ENCODE measurements around the gene FCER1G. TPM values are rescaled to one million over a fixed set of nuclear protein-coding genes. Genes with fewer than 3 reads are reported as not detected.

The FCER1G gene
- total RNA-seq = 0.58 TPM in 1 of 2 replicates, not detected in the other

DNA sequence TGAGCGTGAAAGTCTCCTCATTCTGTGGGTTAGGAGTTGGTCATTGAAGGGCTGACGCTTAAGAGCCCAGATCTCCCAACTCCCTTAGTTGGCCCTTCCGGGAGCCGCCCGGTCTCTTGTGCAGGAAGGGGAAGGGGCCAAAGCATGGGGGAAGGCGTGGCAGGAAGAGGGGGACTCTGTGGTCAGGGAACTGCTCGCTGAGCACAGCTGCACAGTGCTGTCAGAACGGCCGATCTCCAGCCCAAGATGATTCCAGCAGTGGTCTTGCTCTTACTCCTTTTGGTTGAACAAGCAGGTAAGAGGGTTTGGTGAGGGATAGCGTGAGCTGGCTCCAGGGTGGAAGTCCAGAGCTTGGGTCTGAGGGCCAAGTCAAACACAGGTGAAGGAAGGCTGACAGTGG is at the start of gene FCER1G:
FCER1G (plus strand) TSS at position 220 of the 400 bp plus-strand sequence; CDS start at position 247, 27 bp downstream.

DNA sequence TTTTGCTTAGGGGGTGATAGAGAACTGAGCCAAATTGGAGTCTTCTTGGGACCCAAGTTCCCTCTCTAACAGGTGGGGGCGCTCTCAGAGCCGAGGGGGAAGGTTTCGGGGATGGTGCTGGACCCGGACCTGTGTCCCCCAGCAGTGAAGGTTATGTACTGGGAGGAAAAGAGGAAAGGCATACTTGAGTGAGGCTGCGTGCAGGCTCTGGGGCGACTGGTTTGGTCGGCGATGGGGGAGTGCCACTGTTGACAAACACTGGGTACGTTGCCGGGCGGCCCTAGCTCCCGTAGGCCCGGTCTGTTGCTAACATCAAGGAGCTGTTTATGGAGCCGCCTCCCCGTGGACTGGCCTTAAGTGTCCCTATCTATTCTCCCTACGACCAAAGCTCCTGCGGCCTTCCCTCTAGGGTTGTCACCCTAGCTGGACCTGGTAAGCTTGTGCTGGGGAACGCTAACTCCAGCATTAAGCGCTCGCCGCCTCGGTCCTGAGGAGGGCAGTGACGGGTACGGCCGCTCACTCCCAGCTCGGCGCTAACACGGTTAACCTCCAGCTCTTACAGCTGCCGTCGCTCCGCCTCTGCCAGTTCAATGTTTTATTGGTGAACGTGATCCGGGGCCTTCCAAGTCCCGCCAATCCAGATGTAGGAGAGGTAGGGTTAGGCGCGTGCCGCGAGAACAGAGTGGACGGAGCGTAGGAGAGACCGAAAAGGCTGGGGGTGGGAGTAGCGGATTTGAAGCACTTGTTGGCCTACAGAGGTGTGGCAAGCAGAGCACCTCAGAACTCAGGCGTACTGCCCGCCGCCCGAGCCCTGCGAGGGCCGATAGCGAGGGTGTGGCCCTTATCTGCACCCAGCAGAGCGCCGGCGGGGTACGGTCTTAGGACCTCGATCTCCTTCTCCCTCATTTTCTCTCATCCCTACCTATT is 49.1 kb upstream of the FCER1G start, which contains the start of gene PPOX:
PPOX (plus strand) TSS at position 685 of the 927 bp plus-strand sequence. CDS start 422 bp downstream, outside the sequence.

DNA sequence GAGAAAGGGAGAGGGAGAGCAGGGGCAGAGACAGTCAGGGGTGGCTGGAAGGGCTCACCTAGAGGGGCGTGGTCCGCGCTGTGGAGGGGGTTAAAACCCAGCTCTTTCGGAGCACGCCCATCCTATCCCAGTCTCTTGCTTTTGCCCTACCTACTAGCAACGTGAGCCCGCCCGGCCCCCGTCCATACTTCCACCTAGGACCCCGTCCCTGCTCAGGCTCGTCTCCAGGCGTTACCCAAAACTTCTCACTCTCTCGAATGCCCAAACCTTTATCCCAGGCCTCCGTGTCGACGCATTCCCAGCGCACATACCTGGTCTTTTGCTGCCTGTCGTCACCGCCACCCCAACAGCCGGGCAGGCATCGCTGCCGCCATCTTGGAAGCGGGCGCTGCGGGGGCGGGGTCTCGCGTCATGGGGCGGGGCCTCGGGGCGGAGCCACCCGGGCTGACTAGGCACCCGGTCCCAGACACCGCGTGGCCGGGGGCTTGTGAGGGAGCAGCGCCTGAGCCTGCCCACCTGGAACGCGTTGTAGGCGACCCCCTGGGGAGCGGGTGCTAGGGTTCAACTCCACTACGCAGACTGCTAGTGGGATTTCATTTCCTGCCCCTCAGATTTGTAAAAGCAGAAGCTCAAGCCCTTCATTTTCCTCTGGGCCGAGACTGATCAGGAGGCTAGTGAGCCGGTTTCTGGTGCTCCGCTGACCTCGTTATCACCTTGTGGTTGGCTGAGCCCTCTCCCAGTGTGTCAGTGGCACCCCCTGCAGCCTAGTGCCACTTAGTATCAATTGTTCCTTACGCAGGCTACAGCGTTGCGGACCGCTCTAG is 37.8 kb upstream of the FCER1G start, which contains the start of gene B4GALT3:
B4GALT3 (minus strand) TSS at position 396 of the 824 bp plus-strand sequence. CDS start 1,447 bp downstream, outside the sequence.

DNA sequence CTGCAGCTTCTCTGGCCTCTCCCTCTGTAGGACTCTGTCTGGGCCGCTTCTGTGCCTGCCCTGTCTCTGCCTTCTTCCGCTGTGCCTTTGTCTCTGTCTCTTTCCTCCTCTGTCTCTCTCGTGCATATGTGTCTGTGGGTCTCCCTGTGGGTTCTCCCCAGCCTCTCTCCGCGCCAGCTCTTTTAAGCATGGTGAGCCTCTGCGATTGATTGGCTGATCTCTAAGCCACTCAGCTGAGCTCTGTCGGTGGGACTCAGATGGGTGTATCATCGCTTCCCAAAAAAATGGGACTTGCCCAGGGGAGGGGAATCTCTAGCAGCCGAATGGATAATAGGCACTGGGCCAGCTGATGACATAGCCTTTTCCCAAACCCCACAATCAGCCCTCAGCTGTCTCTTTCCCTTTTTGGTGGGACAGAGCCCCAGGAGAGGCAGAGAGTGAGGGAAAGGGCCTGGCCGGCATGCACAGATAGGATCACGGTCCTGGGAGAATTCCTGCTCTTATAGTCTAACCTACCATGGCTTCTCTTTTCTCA is 16.1 kb upstream of the FCER1G start, which contains the start of gene ADAMTS4:
ADAMTS4 (minus strand) TSS at position 158 of the 535 bp plus-strand sequence. CDS start 427 bp downstream, outside the sequence.

DNA sequence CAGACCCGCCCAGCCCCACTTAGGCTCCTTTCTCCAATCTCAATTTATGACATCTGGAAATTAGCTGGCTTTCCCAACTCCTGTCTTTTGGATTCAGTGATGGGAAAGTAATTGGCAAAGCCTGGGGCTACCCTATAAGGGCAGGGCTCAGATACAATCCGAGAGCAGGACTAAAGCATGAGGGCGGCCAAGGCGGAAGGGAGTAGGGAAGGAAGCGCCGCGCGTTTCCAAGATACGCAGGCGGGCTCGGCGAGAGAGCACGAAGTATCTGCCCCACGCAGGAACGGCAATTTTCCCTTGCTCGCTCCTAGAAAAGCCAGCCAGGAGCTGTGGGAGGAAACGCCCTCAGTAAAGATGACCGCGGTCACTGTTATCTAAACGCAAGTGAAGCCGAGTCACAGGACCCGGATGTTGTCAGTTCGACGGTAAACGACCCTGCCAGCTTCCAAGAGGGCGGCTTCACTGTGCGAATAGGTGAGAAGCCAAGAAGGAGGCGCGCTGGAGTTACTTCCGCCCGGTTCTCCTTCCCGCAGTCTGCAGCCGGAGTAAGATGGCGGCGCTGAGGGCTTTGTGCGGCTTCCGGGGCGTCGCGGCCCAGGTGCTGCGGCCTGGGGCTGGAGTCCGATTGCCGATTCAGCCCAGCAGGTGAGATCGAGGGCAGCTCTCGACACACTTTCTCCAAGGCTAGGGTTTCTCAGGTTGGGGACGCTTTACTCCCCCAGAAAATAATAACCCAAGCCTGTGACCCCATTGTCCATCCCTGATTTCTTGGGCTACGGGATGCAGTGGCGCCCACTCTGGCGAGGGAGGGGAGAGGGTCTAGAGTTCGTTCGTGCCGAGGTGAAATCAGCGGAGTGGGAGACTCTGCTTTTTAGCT is 13.0 kb upstream of the FCER1G start, which contains the start of gene NDUFS2:
NDUFS2 (plus strand) TSS at position 532 of the 877 bp plus-strand sequence; CDS start at position 551, 19 bp downstream.

DNA sequence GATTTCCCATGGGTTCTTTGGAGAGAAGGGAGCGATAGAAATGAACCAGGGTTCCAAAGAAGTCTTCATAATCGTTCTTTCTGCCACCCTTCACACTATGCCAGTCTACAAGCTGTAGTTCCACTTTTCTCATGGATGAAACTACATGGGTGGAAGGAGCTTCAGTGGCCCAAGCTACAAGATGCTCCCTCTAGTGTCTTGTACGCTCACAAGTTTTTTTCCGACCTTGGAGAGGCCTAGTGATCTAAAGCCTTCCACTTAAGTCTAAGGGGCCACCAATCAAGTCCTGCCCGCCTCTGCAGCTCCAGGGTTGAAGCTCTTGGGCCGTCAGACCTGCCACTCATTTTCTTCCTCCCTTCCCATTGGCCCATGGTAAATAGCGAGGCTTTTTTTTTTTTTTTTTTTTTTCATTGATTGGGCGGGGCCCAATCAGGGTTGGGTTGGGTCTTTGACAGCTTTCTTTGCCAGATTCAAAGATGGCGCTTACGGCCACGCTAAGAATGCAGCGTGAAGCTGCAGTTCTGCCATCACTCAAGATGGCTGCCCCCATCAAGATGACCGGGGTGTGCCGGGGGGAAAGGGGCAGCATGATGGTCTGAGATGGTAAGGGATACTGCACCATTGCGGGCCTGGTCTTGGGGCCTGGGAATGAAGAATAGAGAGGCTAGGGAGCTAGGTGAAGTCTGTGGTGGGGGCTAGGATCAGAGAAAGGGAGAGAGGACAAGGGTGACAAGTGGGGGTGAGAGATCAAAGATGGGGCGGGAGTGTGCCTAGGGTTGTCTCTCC is 10.6 kb downstream of the FCER1G start, which contains the start of gene TOMM40L:
TOMM40L (plus strand) TSS at position 527 of the 786 bp plus-strand sequence. CDS start 430 bp downstream, outside the sequence.

DNA sequence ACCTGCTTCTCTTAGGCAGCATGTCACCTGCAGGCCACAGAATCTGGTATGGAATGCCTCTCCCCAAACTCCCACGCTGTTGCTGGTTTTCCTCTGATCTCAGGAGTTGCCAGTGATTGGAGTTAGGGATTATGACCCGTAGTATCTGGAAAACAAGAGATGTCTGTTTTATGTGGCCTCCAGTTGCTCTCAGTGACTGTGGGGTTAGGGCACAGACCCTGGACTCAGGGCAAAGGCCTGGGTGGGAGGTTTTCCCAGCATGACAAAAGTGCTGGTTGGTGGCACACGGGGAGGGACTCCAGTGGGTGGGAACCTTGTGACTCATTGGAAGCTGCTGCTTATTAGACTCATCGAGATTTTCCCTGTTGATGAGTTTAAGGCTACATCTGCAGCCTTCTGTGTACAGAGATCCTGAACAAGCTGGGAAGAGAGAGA is 23.0 kb downstream of the FCER1G start, which contains the start of gene NR1I3:
NR1I3 (minus strand) TSS at position 165 of the 435 bp plus-strand sequence. CDS start 1,638 bp downstream, outside the sequence.

DNA sequence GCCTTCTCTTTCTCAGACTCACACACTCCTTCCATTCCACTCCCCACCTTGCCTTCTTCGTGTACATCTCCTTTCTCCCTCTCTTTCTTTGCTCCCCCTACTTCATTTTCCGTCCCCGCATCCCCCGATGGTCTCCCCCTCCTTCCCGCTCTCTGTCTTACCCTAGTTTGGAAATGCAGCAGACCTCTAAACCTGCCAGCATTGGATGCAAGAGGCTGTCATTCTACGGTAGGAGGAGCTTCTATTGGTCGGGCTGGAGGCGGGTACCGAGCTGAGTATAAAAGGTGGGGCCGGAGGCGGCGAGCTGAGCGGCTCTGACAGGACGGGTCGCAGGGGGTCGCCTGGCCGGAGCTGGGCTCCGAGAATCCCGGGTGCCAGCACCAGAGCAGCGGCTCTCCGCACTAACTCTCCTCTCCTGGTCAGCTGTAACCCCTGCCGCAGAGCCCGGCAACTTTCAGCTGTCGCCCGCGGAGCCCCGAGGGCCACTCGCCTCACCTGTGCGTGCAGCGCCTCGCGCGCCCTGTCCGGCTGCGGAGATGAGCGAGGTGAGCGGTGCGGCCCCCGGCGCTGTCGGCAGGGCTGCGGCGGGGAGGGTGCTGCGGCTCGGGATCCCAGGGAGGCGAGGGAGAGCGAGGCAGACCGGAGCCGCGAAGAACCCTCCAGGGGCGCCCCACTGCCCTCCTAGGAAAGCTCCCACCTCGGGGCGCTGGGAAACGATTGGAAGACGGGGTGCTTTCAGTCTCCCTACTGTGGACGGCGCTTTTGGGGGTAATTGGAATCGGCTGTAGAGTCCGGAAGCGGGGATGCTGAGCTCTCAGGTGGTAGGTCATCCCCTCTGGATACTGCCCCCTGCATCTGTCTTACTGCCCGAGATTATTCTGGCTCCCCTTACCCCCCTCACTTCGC is 43.6 kb downstream of the FCER1G start, which contains the start of gene PCP4L1:
PCP4L1 (plus strand) TSS at position 307 of the 906 bp plus-strand sequence; CDS start at position 537, 230 bp downstream.

Other genes with a start within 250 kb of the FCER1G start
- gene F11R, start 194.1 kb upstream of the FCER1G start, total RNA-seq = 5.1 and 8.9 TPM in 2 replicates
- 10.6 and 34.8 TPM in 2 replicates for gene TSTD1, start 176.3 kb upstream of the FCER1G start, total RNA-seq
- 72.8 and 75.5 TPM in 2 replicates for gene USF1, start 169.3 kb upstream of the FCER1G start, total RNA-seq
- gene ARHGAP30, start 145.4 kb upstream of the FCER1G start, total RNA-seq = not detected in 2 replicates
- under 0.01 and 0.17 TPM in 2 replicates for gene NECTIN4, start 125.7 kb upstream of the FCER1G start, total RNA-seq
- 1.9 and 4.5 TPM in 2 replicates for gene KLHDC9, start 116.9 kb upstream of the FCER1G start, total RNA-seq
- gene PFDN2, start 97.3 kb upstream of the FCER1G start, total RNA-seq = 17.0 and 36.5 TPM in 2 replicates
- 21.4 and 40.4 TPM in 2 replicates for gene NIT1, start 97.2 kb upstream of the FCER1G start, total RNA-seq
- 29.4 and 35.9 TPM in 2 replicates for gene DEDD, start 82.6 kb upstream of the FCER1G start, total RNA-seq
- gene UFC1, start 61.3 kb upstream of the FCER1G start, total RNA-seq = 85.7 and 91.3 TPM in 2 replicates
- 10.9 and 12.6 TPM in 2 replicates for gene USP21, start 55.8 kb upstream of the FCER1G start, total RNA-seq
- 7.8 and 14.3 TPM in 2 replicates for gene PPOX, start 48.9 kb upstream of the FCER1G start, total RNA-seq
- 13.8 and 18.0 TPM in 2 replicates for gene B4GALT3, start 37.8 kb upstream of the FCER1G start, total RNA-seq
- 2.3 and 3.1 TPM in 2 replicates for gene ADAMTS4, start 16.2 kb upstream of the FCER1G start, total RNA-seq
- gene NDUFS2, start 12.9 kb upstream of the FCER1G start, total RNA-seq = 180 and 202 TPM in 2 replicates
- not detected in 2 replicates for gene APOA2, start 8.3 kb downstream of the FCER1G start, total RNA-seq
- 10.5 and 13.6 TPM in 2 replicates for gene TOMM40L, start 10.8 kb downstream of the FCER1G start, total RNA-seq
- not detected in 2 replicates for gene NR1I3, start 22.9 kb downstream of the FCER1G start, total RNA-seq
- not detected in 2 replicates for gene PCP4L1, start 43.5 kb downstream of the FCER1G start, total RNA-seq
- gene MPZ, start 94.7 kb downstream of the FCER1G start, total RNA-seq = 0.87 and 0.99 TPM in 2 replicates
- gene SDHC, start 99.1 kb downstream of the FCER1G start, total RNA-seq = 29.6 and 38.7 TPM in 2 replicates
- not detected in 2 replicates for gene CFAP126, start 152.6 kb downstream of the FCER1G start, total RNA-seq